ENCODE results near the gene CDS2.

DNA sequence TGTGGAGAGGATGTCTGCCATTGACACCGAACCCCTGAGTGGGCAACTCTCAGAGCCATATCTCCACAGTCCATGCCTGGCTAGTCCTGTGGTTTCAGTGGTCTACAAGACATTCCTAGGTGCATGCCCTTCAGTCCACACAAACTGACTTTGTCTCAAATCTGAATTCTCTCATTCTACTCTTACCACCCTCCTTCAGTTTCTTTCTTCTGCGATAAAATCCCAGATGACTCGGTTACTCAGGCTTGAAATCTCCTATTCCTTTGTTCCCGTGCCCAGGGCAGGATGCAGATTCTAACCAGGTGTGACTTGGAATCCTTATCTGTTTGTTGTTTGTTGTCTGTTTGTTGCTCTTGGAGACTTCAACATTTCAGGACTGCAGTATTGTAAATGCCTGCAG is 9.3 kb downstream of the CDS2 start:
- TF ChIP-seq MYC (IDR thresholded peaks at IDR 0.05; ENCODE audit: borderline replicate concordance, low read length) (no peak), REST (IDR thresholded peaks at IDR 0.05) (no peak), CTCF (IDR thresholded peaks at IDR 0.05) (no peak), HOXB5 (CRISPR knock-in tag; IDR thresholded peaks at IDR 0.05) (no peak), NFE2L2 (conservative IDR thresholded peaks at IDR 0.05; ENCODE audit: low read length) (no peak), BHLHE40 (IDR thresholded peaks at IDR 0.05; ENCODE audit: low read depth, low read length) (no peak), EP300 (IDR thresholded peaks at IDR 0.05) (no peak), RAD21 (conservative IDR thresholded peaks at IDR 0.05 in 1 of 2, IDR thresholded peaks at IDR 0.05 in 1 of 2) (no peak), ZNF302 (CRISPR knock-in tag; IDR thresholded peaks at IDR 0.05) (no peak)
